Measurements from ENCODE around the gene FBXW12. TPM values are rescaled to one million over a fixed set of nuclear protein-coding genes. Genes with fewer than 3 reads are reported as not detected.

FBXW12 gene
- total and polyA plus RNA-seq, 2 donors (not counting 3 experiments of a cell fraction or from before 2014, with no cell fraction given): not detected

DNA sequence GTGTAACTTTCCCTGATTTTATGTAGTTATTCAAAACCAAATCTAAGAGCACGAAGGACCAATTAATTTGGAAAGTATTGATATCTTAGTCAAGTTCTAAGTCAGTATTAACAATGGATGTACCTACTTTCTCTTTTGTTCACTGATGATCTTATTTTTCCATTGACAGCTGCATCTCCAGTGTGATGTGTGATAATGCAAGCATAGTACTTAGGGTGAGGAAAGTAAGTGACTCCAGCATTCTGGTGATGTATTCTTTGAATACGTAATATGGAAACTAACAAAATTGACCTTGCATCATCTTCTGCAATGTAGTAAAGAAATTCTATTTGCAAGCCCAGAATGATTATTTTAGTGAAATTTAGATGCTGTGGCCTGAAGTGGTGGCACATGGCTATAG lies 22.4 kb downstream of the FBXW12 start:
- CTCF ChIA-PET: interaction anchor here (3.4 kb wide), 1 partner anchor 42 kb away, joined by 25 read pairs; no protein-coding TSS in a partner anchor

More for the DNA sequence above, 22.4 kb downstream of the FBXW12 start:
- Histone ChIP-seq H3K9me3 (replicated peaks; ENCODE audit: control insufficient read depth, insufficient read depth, low read length) (no peaks in the 10 kb centered on the region), H3K36me3 (ENCODE audit: control insufficient read depth in 2 of 2, extremely low read depth in 1 of 2, insufficient read depth in 2 of 2, low read length in 2 of 2) (no peaks in the 10 kb centered on the region), H3K9ac (replicated peaks; ENCODE audit: extremely low read depth, insufficient read depth, low read length) (no peak overlapping the region), H3K27me3 (ENCODE audit: control insufficient read depth in 2 of 2, insufficient read depth in 2 of 2, low read length in 2 of 2) (peaks cover 10 to 18% of the 10 kb centered on the region in 2 experiments), H3K27ac (ENCODE audit: insufficient read depth, low read depth, low read length) (no peak overlapping the region), H3K9me1 (replicated peaks; ENCODE audit: control insufficient read depth, extremely low read depth, insufficient read depth, low read length) (no peaks in the 10 kb centered on the region), H3K79me2 (ENCODE audit: control insufficient read depth, insufficient read depth, low read length) (no peaks in the 10 kb centered on the region), H3K4me1 (ENCODE audit: control insufficient read depth, extremely low read depth, insufficient read depth, low read length) (no peaks in the 10 kb centered on the region), H3K4me3 (replicated peaks in 1 of 3; ENCODE audit: insufficient read depth in 1 of 3, low read depth in 1 of 3, low read length in 3 of 3) (no peak overlapping the region), H4K20me1 (replicated peaks; ENCODE audit: control insufficient read depth, extremely low read depth, insufficient read depth, low read length) (no peaks in the 10 kb centered on the region), H3K4me2 (ENCODE audit: insufficient read depth, low read length) (no peak overlapping the region), H2AFZ (ENCODE audit: low read depth, low read length) (no peak overlapping the region)
- TF ChIP-seq FOS (IDR thresholded peaks at IDR 0.05; ENCODE audit: borderline replicate concordance, insufficient read depth, low read length): no peak
- TF ChIP-seq MYC (IDR thresholded peaks at IDR 0.05; ENCODE audit: low read depth, low read length): no peak
- TF ChIP-seq, protein P1, sequence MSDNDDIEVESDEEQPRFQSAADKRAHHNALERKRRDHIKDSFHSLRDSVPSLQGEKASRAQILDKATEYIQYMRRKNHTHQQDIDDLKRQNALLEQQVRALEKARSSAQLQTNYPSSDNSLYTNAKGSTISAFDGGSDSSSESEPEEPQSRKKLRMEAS (IDR thresholded peaks at IDR 0.05; ENCODE audit: insufficient read depth, insufficient read length): no peak
- no peak for TF ChIP-seq POLR2A (IDR thresholded peaks at IDR 0.05; ENCODE audit: low read depth, low read length)
- TF ChIP-seq GATA2 (IDR thresholded peaks at IDR 0.05; ENCODE audit: insufficient read depth, insufficient read length, low read depth, low read length): no peak
- no peak for TF ChIP-seq EZH2 (IDR thresholded peaks at IDR 0.05; ENCODE audit: borderline replicate concordance, low read depth, low read length, severe bottlenecking)
- TF ChIP-seq, protein P2, sequence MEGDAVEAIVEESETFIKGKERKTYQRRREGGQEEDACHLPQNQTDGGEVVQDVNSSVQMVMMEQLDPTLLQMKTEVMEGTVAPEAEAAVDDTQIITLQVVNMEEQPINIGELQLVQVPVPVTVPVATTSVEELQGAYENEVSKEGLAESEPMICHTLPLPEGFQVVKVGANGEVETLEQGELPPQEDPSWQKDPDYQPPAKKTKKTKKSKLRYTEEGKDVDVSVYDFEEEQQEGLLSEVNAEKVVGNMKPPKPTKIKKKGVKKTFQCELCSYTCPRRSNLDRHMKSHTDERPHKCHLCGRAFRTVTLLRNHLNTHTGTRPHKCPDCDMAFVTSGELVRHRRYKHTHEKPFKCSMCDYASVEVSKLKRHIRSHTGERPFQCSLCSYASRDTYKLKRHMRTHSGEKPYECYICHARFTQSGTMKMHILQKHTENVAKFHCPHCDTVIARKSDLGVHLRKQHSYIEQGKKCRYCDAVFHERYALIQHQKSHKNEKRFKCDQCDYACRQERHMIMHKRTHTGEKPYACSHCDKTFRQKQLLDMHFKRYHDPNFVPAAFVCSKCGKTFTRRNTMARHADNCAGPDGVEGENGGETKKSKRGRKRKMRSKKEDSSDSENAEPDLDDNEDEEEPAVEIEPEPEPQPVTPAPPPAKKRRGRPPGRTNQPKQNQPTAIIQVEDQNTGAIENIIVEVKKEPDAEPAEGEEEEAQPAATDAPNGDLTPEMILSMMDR (IDR thresholded peaks at IDR 0.05; ENCODE audit: extremely low read depth in 1 of 2, insufficient read depth in 1 of 2, low read depth in 1 of 2, low read length in 2 of 2): no peak
- TF ChIP-seq JUN (IDR thresholded peaks at IDR 0.05; ENCODE audit: borderline replicate concordance, insufficient read depth, insufficient read length, low read depth): no peak
- TF ChIP-seq POLR2AphosphoS5 (IDR thresholded peaks at IDR 0.05; ENCODE audit: insufficient read depth, low read depth, low read length): no peak
- FAIRE-seq: no peak
- dilution Hi-C loops (cut with MboI; ENCODE audit: extremely low pct_ligation_motif_present, low sequenced_read_pairs): no loop called here
- POLR2A ChIA-PET: no interaction called here
- no TSS peak for BruUV-seq (replicated peaks)
- intact Hi-C loops (cut with micrococcal nuclease): no loop called here
- DNase-seq (ENCODE audit: low read depth, low spot score): no peak
